ENCODE results near the gene ETV3L. TPM values are rescaled to one million over a fixed set of nuclear protein-coding genes. Genes with fewer than 3 reads are reported as not detected.

The ETV3L gene
- polyA plus RNA-seq, 1 experiment = 0.07 TPM

DNA sequence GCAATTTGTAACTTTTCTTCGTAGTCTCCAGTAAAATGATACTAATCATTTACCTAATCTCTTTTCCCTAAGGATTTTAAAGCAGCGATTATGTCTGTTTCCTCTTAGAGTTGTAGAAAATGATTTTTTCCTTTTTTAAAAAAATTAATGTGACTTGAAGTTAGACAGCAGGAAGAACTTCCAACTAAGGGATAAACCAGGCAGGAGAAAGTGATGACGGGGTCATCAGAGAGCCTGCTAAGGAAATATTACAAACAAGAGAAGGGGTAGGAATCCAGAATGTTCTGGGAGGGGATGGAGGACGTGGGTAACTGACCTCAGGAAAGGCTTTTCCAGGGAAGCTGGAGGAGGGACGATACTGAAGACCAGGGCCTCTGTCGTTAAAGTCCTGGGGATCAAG is 8.8 kb upstream of the ETV3L start:
- Histone ChIP-seq H3K9me3 (ENCODE audit: control insufficient read depth, insufficient read depth, low read length) (no peaks in the 10 kb centered on the region; the same call in 1 of the 2 replicates), H3K4me3 (ENCODE audit: low read depth, low read length) (no peak overlapping the region), H3K27me3 (ENCODE audit: control insufficient read depth, insufficient read depth, low read length) (peaks cover 8% of the 10 kb centered on the region), H3K27ac (ENCODE audit: low read depth, low read length) (no peak overlapping the region)
- TF ChIP-seq, protein P1, sequence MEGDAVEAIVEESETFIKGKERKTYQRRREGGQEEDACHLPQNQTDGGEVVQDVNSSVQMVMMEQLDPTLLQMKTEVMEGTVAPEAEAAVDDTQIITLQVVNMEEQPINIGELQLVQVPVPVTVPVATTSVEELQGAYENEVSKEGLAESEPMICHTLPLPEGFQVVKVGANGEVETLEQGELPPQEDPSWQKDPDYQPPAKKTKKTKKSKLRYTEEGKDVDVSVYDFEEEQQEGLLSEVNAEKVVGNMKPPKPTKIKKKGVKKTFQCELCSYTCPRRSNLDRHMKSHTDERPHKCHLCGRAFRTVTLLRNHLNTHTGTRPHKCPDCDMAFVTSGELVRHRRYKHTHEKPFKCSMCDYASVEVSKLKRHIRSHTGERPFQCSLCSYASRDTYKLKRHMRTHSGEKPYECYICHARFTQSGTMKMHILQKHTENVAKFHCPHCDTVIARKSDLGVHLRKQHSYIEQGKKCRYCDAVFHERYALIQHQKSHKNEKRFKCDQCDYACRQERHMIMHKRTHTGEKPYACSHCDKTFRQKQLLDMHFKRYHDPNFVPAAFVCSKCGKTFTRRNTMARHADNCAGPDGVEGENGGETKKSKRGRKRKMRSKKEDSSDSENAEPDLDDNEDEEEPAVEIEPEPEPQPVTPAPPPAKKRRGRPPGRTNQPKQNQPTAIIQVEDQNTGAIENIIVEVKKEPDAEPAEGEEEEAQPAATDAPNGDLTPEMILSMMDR (IDR thresholded peaks at IDR 0.05; ENCODE audit: low read depth, low read length) = no peak
- CTCF ChIA-PET = interaction anchor here (2.6 kb wide), 1 partner anchor 18 kb away, joined by 20 read pairs; no protein-coding TSS in a partner anchor
- POLR2A ChIA-PET = no interaction called here
- DNase-seq (ENCODE audit: low read depth, low spot score) = no peak

DNA sequence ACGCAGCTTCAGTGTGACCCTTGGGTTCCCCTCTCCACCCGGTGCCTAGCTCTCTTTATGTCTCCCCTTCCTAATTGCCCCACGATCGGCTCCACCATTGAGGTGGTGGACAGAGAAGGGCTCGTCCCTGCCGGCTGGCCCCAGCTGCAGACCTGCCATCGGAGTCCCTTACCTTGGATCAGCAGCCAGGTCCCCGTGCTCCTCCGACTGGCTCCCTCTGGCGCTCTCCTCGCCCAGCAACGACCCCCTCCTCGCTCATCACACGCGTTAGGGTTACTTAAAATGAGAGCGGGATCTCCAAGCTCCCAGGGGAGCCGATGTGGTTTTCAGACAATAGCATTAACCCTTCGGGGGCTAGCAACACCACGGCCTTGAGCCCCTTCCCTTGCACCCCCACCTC is 8.1 kb upstream of the ETV3L start:
- no peaks in the 10 kb centered on the region for H3K9me3 ChIP-seq (ENCODE audit: control insufficient read depth, insufficient read depth, low read length)
- H3K27ac ChIP-seq (ENCODE audit: low read depth, low read length) = no peak overlapping the region
- no peak overlapping the region for H3K4me3 ChIP-seq (ENCODE audit: low read depth, low read length)
- H3K27me3 ChIP-seq (ENCODE audit: control insufficient read depth, insufficient read depth, low read length) = peaks cover 4% of the 10 kb centered on the region
- ChIA-PET CTCF (interaction anchor here (1.9 to 2.6 kb wide), 2 partner anchors 17 to 49 kb away, joined by 11 to 20 read pairs; no protein-coding TSS in a partner anchor), POLR2A (no interaction called here)
- DNase-seq (ENCODE audit: low read depth, low spot score) = no peak
- TF ChIP-seq, protein P1 (IDR thresholded peaks at IDR 0.05; ENCODE audit: low read depth, low read length) = no peak

DNA sequence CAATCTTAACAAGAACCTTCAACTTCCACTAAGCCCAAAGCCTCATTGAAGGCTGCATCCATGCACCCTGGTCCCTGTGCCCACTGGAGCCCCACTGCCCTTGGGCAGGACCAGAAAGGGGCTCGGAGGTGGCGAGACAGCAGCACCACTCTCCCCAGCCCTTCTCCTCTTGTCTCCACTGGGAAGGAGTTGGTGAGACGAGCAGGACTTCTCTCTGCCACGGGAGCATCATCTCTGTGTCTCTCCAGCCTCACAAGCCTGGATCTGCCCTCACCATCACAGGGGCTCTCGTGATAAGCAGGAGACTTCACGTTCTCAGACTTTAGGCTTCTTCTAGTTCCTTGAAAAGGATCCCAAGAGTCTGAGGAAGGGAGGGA is 7.2 kb upstream of the ETV3L start:
- peaks cover 2% of the 10 kb centered on the region for H3K27me3 ChIP-seq (ENCODE audit: control insufficient read depth, insufficient read depth, low read length)
- no peaks in the 10 kb centered on the region for H3K9me3 ChIP-seq (ENCODE audit: control insufficient read depth, insufficient read depth, low read length)
- peak overlapping the region; percentile 87 for H3K27ac ChIP-seq (ENCODE audit: low read depth, low read length)
- no peak overlapping the region for H3K4me3 ChIP-seq (ENCODE audit: low read depth, low read length)
- TF ChIP-seq, protein P1 (IDR thresholded peaks at IDR 0.05; ENCODE audit: low read depth, low read length) = no peak
- no peak for DNase-seq (ENCODE audit: low read depth, low spot score)
- POLR2A ChIA-PET = interaction anchor here (0.7 to 1.2 kb wide), 3 partner anchors 14 to 50 kb away, joined by 3 to 5 read pairs (median 3); no protein-coding TSS in a partner anchor
- CTCF ChIA-PET = interaction anchor here (1.9 to 2.6 kb wide), 2 partner anchors 17 to 49 kb away, joined by 11 to 20 read pairs; no protein-coding TSS in a partner anchor

DNA sequence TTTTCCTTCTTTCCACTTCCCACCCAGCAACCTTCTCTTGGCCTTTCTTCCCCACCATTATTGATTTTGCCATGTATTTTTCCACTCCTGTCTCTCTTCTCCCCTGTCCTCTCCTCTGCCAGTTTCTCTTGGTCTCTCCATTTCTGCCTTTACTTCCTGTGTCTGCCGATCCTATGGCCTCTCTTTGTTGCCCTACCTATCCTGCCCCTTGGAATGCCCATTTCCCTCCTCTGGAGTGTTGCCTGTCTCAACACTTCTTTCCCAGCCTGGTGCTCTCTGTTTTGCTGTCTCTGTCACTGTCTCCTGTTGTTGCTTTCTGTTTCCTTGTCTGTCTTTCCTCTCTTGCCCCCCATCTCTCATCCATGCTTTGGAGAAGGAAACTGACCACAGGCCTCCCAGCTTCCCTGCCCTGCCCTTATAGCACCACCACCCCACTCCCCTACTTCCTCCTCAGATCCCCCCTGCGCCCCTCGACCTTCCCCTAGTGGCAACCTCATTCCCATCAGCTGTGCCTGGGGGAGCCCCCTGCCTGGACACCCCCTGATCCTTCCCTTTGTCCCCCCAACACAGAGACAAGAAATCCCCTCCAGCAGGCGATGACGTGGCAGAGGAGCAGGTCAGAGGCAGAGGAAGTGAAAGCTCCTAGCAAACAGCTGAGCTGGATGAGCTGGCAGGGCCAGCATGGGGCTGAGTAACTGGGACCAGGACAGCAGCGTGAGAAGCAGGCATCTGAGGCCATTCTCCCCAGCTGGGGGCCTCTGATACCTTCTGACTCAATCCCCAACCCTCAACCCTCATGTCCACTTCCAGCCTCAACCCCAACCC is 6.6 kb upstream of the ETV3L start:
- CTCF ChIA-PET = interaction anchor here (1.9 to 2.6 kb wide), 2 partner anchors 16 to 50 kb away, joined by 11 to 20 read pairs; no protein-coding TSS in a partner anchor
- TF ChIP-seq, protein P1 (IDR thresholded peaks at IDR 0.05; ENCODE audit: low read depth, low read length) = no peak
- Histone ChIP-seq H3K27me3 (ENCODE audit: control insufficient read depth, insufficient read depth, low read length) (no peaks in the 10 kb centered on the region), H3K4me3 (ENCODE audit: low read depth, low read length) (no peak overlapping the region), H3K27ac (ENCODE audit: low read depth, low read length) (peak overlapping the region; percentile 87), H3K9me3 (ENCODE audit: control insufficient read depth, insufficient read depth, low read length) (no peaks in the 10 kb centered on the region)
- DNase-seq (ENCODE audit: low read depth, low spot score) = peak; percentile 70
- POLR2A ChIA-PET = interaction anchor here (0.7 to 1.2 kb wide), 3 partner anchors 13 to 50 kb away, joined by 3 to 5 read pairs (median 3); no protein-coding TSS in a partner anchor
